Measurements from ENCODE around the gene DYNC2I2. TPM values are rescaled to one million over a fixed set of nuclear protein-coding genes. Genes with fewer than 3 reads are reported as not detected.
A peak's percentile ranks its signal among the peaks of the same experiment; 100 is the strongest.
"Not testable (repeated sequence)": the region's sequence is repeated elsewhere in the genome, so short reads cannot be mapped to it uniquely, and the experiment has no call there.

The DYNC2I2 gene
- polyA plus RNA-seq, 3 donors: 15.0 to 30.8 (median 15.7) TPM

- peak within 1 kb of the TSS; percentile 75 for H3K27ac ChIP-seq (ENCODE audit: low read depth, low read length)
- 2 to 3% (median 2%) methylated on average over 31 to 92 of the region's 93 CpGs for WGBS, 3 donors
These were observed 32.0 kb upstream of the DYNC2I2 start, which contains the start of gene SET for GRCh38 chr9:128688501-128689292. SET (plus strand) TSS chr9:128689222; CDS start chr9:128689583, 361 bp downstream.

- WGBS, 3 donors: 93 to 96% (median 94%) methylated on average over 4 of the region's 4 CpGs
These were observed 30.8 kb upstream of the DYNC2I2 start for GRCh38 chr9:128687453-128687852.

GRCh38 chr9:128685636-128686489 lies 29.2 kb upstream of the DYNC2I2 start:
- no peak overlapping the region for H3K27ac ChIP-seq (ENCODE audit: low read depth, low read length)
- 63 to 77% (median 70%) methylated on average over 17 of the region's 17 CpGs for WGBS, 3 donors

More at GRCh38 chr9:128687453-128687852, 30.8 kb upstream of the DYNC2I2 start:
- H3K27ac ChIP-seq (ENCODE audit: low read depth, low read length): no peak overlapping the region

- no peak overlapping the region for H3K27ac ChIP-seq (ENCODE audit: low read depth, low read length)
- WGBS, 3 donors: 5 to 11% (median 6%) methylated on average over 15 of the region's 15 CpGs
These were observed 27.9 kb upstream of the DYNC2I2 start for GRCh38 chr9:128684325-128685199.

GRCh38 chr9:128684065-128684324 lies 27.3 kb upstream of the DYNC2I2 start:
- WGBS, 3 donors: 0% methylated on average over 3 of the region's 3 CpGs
- no peak overlapping the region for H3K27ac ChIP-seq (ENCODE audit: low read depth, low read length)

- WGBS, 3 donors: 3 to 6% (median 5%) methylated on average over 21 of the region's 21 CpGs
These were observed 26.9 kb upstream of the DYNC2I2 start for GRCh38 chr9:128683340-128684064.

GRCh38 chr9:128677794-128678193 lies 21.1 kb upstream of the DYNC2I2 start:
- H3K27ac ChIP-seq (ENCODE audit: low read depth, low read length): no peak overlapping the region
- WGBS, 3 donors: 79 to 93% (median 85%) methylated on average over 10 of the region's 10 CpGs

More at GRCh38 chr9:128683340-128684064, 26.9 kb upstream of the DYNC2I2 start:
- no peak overlapping the region for H3K27ac ChIP-seq (ENCODE audit: low read depth, low read length)

GRCh38 chr9:128675382-128675781 lies 18.7 kb upstream of the DYNC2I2 start:
- 93 to 96% (median 95%) methylated on average over 4 of the region's 4 CpGs for WGBS, 3 donors
- H3K27ac ChIP-seq (ENCODE audit: low read depth, low read length): no peak overlapping the region

- 96 to 97% (median 96%) methylated on average over 6 of the region's 6 CpGs for WGBS, 3 donors
- H3K27ac ChIP-seq (ENCODE audit: low read depth, low read length): no peak overlapping the region
These were observed 13.1 kb upstream of the DYNC2I2 start for GRCh38 chr9:128669786-128670185.

GRCh38 chr9:128666481-128666941 lies 9.9 kb upstream of the DYNC2I2 start:
- not testable (repeated sequence) for H3K27ac ChIP-seq (ENCODE audit: low read depth, low read length)
- WGBS, 3 donors: 93 to 95% (median 94%) methylated on average over 8 of the region's 8 CpGs

GRCh38 chr9:128657796-128658195 lies 1.1 kb upstream of the DYNC2I2 start:
- H3K27ac ChIP-seq (ENCODE audit: low read depth, low read length): no peak overlapping the region
- 96 to 98% (median 97%) methylated on average over 3 of the region's 3 CpGs for WGBS, 3 donors

GRCh38 chr9:128657344-128657704 lies 677 bp upstream of the DYNC2I2 start:
- 97 to 99% (median 97%) methylated on average over 13 of the region's 13 CpGs for whole genome bisulfite sequencing, 3 donors
- peak overlapping the region; percentile 92 for H3K27ac ChIP-seq (ENCODE audit: low read depth, low read length)

- H3K27ac ChIP-seq (ENCODE audit: low read depth, low read length): no peak overlapping the region
- 100% methylated on average over 1 of the region's 1 CpG for WGBS, 3 donors
These were observed 2.2 kb downstream of the DYNC2I2 start for GRCh38 chr9:128654481-128654880.

GRCh38 chr9:128653908-128654307 lies 2.7 kb downstream of the DYNC2I2 start:
- 89 to 97% (median 95%) methylated on average over 8 of the region's 8 CpGs for WGBS, 3 donors
- no peak overlapping the region for H3K27ac ChIP-seq (ENCODE audit: low read depth, low read length)

GRCh38 chr9:128651798-128652197 lies 4.8 kb downstream of the DYNC2I2 start:
- WGBS, 3 donors: 92 to 98% (median 98%) methylated on average over 5 of the region's 5 CpGs
- H3K27ac ChIP-seq (ENCODE audit: low read depth, low read length): no peak overlapping the region

- WGBS, 3 donors: 90 to 91% (median 91%) methylated on average over 9 of the region's 9 CpGs
- H3K27ac ChIP-seq (ENCODE audit: low read depth, low read length): not testable (repeated sequence)
These were observed 8.4 kb downstream of the DYNC2I2 start for GRCh38 chr9:128648206-128648605.

GRCh38 chr9:128643519-128644300 lies 12.9 kb downstream of the DYNC2I2 start:
- WGBS, 3 donors: 78 to 82% (median 80%) methylated on average over 12 of the region's 12 CpGs
- H3K27ac ChIP-seq (ENCODE audit: low read depth, low read length): no peak overlapping the region

Measured in adipose tissue (tissue), 3 donors.